Fibroblast of pulmonary artery (primary cell): ENCODE measurements around the gene PSMB1.

Experiments
- DNase-seq: peaks from one replicate; pipeline ENCODE4 v3.0.0-alpha.2; 2010; ENCODE audit warnings: low read depth
- H3K4me3 ChIP-seq: replicated peaks from 2 replicates; pipeline ENCODE4 v1.5.1; 2011; ENCODE audit warnings: low read depth, mild to moderate bottlenecking, control low read depth, low read length, moderate library complexity
- TF ChIP-seq, protein P1 (sequence below): IDR thresholded peaks from 2 replicates; pipeline ENCODE4 v1.5.1; 2011; ENCODE audit warnings: mild to moderate bottlenecking, control low read depth, low read length, inconsistent platforms; ENCODE audit errors: missing control alignments

Gene PSMB1

GRCh38 chr6:170554796-170555137 is 1.7 kb upstream of the PSMB1 start:
- peak overlapping the region; percentile 95 for H3K4me3 ChIP-seq
- TF ChIP-seq, protein P1, sequence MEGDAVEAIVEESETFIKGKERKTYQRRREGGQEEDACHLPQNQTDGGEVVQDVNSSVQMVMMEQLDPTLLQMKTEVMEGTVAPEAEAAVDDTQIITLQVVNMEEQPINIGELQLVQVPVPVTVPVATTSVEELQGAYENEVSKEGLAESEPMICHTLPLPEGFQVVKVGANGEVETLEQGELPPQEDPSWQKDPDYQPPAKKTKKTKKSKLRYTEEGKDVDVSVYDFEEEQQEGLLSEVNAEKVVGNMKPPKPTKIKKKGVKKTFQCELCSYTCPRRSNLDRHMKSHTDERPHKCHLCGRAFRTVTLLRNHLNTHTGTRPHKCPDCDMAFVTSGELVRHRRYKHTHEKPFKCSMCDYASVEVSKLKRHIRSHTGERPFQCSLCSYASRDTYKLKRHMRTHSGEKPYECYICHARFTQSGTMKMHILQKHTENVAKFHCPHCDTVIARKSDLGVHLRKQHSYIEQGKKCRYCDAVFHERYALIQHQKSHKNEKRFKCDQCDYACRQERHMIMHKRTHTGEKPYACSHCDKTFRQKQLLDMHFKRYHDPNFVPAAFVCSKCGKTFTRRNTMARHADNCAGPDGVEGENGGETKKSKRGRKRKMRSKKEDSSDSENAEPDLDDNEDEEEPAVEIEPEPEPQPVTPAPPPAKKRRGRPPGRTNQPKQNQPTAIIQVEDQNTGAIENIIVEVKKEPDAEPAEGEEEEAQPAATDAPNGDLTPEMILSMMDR: no peak
- no peak for DNase-seq

DNA sequence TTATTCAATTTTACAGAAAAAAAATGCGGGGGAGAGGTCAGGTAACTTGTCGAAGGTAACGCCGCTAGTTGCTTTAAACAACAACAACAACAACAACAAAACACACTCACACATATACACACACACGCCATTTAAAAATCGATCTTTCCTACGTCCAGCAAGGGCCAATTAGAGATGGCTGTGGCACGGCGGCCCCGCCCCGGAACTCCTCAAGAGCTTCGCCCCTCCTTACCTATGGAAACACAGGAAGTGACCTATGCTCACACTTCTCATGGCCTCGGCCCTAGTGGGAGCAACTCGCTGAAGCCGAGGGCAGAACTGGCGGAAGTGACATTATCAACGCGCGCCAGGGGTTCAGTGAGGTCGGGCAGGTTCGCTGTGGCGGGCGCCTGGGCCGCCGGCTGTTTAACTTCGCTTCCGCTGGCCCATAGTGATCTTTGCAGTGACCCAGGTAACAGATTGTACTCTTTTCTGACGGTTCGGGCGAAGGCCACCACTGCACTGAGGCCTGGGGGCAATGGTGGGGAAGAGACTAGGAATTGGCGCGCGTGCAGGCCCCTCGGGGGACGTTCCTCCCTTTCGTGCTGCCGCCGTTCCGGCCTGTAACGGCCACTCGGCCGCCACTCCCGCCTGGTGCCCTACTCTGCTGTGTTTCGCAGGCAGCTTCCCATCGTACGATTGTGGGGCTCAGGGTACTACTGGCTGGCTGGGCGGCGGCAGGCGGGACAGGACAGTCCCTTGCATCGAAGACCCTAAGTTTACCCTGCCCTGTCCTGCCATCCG is 1.1 kb upstream of the PSMB1 start, which contains the start of gene TBP:
Gene TBP, plus strand, starts transcription at position 357 of the 783 bp plus-strand sequence. CDS start 2,661 bp downstream, outside the sequence.
- peak; percentile 99 for DNase-seq
- TF ChIP-seq, protein P1: no peak
- peak within 1 kb of the TSS; percentile 95 for H3K4me3 ChIP-seq

- TF ChIP-seq, protein P1: no peak
- DNase-seq: peak; percentile 60
- peak overlapping the region; percentile 95 for H3K4me3 ChIP-seq
Observed at GRCh38 chr6:170553534-170554012, 466 bp upstream of the PSMB1 start.

DNA sequence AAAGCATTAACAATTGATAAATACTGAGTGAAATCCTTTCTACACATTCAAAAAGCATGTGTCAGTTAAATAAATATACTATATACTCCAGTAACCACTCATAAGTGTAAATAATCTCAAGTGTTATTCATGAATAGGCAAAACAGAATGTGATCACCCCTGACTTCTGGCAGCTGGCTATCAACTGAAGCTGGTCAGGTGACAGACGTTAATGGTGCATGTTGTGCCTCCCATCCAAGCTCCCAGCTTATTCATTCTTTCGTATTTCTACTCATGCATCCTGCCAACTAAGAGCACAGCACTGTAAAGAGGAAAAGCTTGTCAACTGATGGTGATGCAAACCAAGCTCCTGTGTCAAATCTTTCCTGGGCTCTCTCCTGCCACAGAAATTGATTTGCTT is 7.7 kb downstream of the PSMB1 start:
- TF ChIP-seq, protein P1: no peak
- no peak for DNase-seq
- H3K4me3 ChIP-seq: no peak overlapping the region

- DNase-seq: peak; percentile 30
- no peak overlapping the region for H3K4me3 ChIP-seq
- TF ChIP-seq, protein P1: no peak
Observed at GRCh38 chr6:170542031-170542719, 10.9 kb downstream of the PSMB1 start.

DNA sequence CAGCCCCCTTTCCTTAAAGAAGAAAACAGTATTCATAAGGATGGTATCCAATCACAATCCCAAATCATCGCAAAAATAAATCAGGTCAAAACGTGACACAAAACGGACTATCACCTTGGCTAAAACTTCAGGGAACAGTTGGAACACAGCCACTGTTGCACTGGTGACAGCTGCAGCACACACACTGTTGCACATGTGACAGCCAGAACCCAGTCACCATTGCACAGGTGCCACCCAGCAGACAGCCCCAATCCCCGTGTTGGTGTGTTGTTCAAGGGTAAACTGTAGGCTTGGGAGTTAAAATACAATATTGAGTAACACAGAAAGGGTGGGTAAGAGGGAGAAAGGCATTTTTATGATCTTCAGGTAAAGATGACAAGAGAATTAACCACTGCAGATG is 15.8 kb downstream of the PSMB1 start:
- TF ChIP-seq, protein P1: no peak
- DNase-seq: no peak
- H3K4me3 ChIP-seq: no peak overlapping the region
